ENCODE measurements around the gene CADM4. TPM values are rescaled to one million over a fixed set of nuclear protein-coding genes. Genes with fewer than 3 reads are reported as not detected.
"Not testable (repeated sequence)": the region's sequence is repeated elsewhere in the genome, so short reads cannot be mapped to it uniquely, and the experiment has no call there.

The CADM4 gene
- total RNA-seq, 4 donors from 2014 or later = 2.3 to 11.9 (median 3.4) TPM

DNA sequence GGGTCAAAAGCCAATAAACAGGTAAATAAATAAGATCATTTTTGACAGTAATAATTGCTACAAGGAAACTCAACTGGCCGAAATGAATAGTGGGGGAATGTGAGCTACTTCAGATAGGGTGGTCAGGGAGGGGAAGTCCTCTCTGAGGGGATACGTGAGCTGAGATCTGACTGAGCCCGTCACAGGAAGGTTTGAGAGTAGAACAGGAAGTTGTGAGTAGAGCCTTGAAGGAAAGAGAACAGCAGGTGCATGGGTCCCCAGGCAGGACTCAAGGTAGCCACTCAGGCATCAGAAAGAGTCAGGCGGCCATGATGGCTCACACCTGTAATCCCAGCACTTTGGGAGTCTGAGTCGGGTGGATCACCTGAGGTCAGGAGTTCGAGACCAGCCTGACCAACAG is 50.0 kb downstream of the CADM4 start:
- 88 to 89% methylated on average over 6 of the region's 6 CpGs for WGBS, 2 donors
- TF ChIP-seq POLR2A (IDR thresholded peaks at IDR 0.05) = no peak
- TF ChIP-seq, protein P1, sequence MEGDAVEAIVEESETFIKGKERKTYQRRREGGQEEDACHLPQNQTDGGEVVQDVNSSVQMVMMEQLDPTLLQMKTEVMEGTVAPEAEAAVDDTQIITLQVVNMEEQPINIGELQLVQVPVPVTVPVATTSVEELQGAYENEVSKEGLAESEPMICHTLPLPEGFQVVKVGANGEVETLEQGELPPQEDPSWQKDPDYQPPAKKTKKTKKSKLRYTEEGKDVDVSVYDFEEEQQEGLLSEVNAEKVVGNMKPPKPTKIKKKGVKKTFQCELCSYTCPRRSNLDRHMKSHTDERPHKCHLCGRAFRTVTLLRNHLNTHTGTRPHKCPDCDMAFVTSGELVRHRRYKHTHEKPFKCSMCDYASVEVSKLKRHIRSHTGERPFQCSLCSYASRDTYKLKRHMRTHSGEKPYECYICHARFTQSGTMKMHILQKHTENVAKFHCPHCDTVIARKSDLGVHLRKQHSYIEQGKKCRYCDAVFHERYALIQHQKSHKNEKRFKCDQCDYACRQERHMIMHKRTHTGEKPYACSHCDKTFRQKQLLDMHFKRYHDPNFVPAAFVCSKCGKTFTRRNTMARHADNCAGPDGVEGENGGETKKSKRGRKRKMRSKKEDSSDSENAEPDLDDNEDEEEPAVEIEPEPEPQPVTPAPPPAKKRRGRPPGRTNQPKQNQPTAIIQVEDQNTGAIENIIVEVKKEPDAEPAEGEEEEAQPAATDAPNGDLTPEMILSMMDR (IDR thresholded peaks at IDR 0.05) = no peak
- Histone ChIP-seq H3K36me3 (peaks cover 7 to 22% of the 10 kb centered on the region in 2 donors), H3K4me3 (replicated peaks in 1 of 3) (no peak overlapping the region), H3K27me3 (no peaks in the 10 kb centered on the region), H3K27ac (no peak overlapping the region), H3K4me1 (peaks cover 10 to 20% of the 10 kb centered on the region in 2 donors), H3K9me3 (no peaks in the 10 kb centered on the region)
- DNase-seq = no peak
- intact Hi-C loops (cut with DNase I) = loop anchor here (10.0 kb wide), 1 partner anchor 55 kb away; the partner anchor contains the start of gene ZNF575

DNA sequence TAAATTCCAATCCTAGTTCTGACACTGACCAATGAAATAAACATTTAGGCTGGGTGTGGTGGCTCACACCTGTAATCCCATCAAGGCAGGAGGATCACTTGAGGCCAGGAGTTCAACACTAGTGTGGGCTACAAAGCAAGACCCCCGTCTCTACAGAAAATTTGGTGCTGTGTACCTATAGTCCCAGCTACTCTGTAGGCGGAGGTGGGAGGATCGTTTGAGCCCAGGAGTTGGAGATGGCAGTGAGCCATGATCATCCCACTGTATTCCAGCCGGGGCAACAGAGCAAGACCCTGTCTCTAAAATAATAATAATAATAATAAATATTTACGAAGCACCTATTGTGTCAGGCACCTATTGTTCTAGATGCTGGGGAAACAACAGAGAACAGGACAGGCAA is 50.4 kb downstream of the CADM4 start:
- TF ChIP-seq POLR2A (IDR thresholded peaks at IDR 0.05) = no peak
- TF ChIP-seq, protein P1 (IDR thresholded peaks at IDR 0.05) = no peak
- Histone ChIP-seq H3K9me3 (no peaks in the 10 kb centered on the region), H3K27ac (no peak overlapping the region), H3K27me3 (no peaks in the 10 kb centered on the region), H3K4me1 (peaks cover 6 to 20% of the 10 kb centered on the region in 2 donors), H3K36me3 (peaks cover 7 to 21% of the 10 kb centered on the region in 2 donors), H3K4me3 (replicated peaks in 1 of 3) (no peak overlapping the region)
- intact Hi-C loops (cut with DNase I) = no loop called here
- no peak for DNase-seq
- 88 to 91% methylated on average over 5 of the region's 5 CpGs for WGBS, 2 donors

DNA sequence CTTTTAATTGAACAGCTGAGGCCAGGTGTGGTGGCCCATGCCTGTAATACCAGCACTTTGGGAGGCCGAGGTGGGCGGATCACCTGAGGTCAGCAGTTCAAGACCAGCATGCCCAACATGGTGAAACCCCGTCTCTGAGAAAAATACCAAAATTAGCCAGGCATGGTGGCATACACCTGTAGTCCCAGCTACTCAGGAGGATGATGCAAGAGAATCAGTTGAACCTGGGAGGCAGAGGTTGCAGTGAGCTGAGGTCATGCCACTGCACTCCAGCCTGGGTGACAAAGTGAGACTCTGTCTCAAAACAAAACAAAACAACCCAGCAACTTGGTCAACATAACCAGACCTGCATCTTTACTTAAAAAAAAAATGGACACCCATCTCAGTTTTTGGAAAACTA is 52.6 kb downstream of the CADM4 start:
- H3K27ac ChIP-seq; intact Hi-C loops (cut with DNase I); H3K36me3 ChIP-seq; DNase-seq; H3K27me3 ChIP-seq; H3K9me3 ChIP-seq; H3K4me3 ChIP-seq (replicated peaks in 1 of 3): not testable (repeated sequence)
- 93 to 100% methylated on average over 3 of the region's 3 CpGs for whole genome bisulfite sequencing, 2 donors
- peaks cover 0 to 16% of the 10 kb centered on the region in 2 donors for H3K4me1 ChIP-seq

DNA sequence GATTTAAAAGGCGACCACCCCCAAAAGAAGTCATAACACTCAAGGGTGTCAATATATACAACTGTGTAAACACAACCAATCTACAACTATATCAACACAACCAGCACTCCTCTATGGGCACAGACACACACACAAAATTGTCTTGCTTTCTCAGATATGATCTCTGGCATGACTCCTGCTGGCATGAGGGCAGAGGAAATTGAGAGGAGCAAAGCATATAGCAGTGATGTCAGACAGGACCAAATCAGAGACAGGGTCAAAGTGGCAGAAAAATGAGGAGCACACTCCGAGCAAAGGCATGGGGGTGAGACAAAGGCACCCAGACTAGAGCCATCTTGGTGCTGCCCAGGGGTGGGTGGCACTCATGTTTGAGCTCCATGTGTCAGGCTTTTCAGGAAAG is 53.3 kb downstream of the CADM4 start:
- intact Hi-C loops (cut with DNase I) = no loop called here
- DNase-seq = no peak

DNA sequence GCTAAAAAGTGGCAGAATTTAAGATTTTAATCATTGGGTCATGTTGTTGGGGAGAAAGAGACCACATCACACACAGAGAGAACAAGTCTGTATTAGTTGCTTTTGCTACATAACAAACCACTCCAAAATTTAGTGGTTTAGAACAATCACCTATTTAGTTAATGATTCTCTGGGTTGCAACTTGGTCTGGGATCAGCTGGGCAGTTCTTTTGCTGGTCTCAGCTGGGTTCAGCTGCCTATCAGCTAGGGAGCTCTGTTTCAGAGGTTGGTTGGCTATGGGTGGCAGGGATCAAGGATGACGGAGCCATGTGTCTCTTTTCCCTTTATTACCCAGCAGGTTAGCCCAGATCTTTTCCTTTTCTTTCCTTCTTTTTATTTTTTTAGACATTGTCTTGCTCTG is 55.2 kb downstream of the CADM4 start:
- peaks cover 4 to 29% of the 10 kb centered on the region in 2 donors for H3K4me1 ChIP-seq
- WGBS, 2 donors = 91 to 96% methylated on average over 1 of the region's 1 CpG
- peak overlapping the region in 2 of 3 donors; percentile 7 to 26 for H3K27ac ChIP-seq

More for the DNA sequence above, 53.3 kb downstream of the CADM4 start:
- Histone ChIP-seq H3K27ac (no peak overlapping the region), H3K27me3 (no peaks in the 10 kb centered on the region), H3K4me1 (peaks cover 0 to 22% of the 10 kb centered on the region in 2 donors), H3K4me3 (replicated peaks in 1 of 3) (no peak overlapping the region), H3K9me3 (no peaks in the 10 kb centered on the region), H3K36me3 (no peaks in the 10 kb centered on the region)
- TF ChIP-seq, protein P1 (IDR thresholded peaks at IDR 0.05) = no peak
- 55 to 58% methylated on average over 2 of the region's 2 CpGs for WGBS, 2 donors

More for the DNA sequence above, 55.2 kb downstream of the CADM4 start:
- Histone ChIP-seq H3K27me3 (no peaks in the 10 kb centered on the region), H3K36me3 (no peaks in the 10 kb centered on the region), H3K9me3 (no peaks in the 10 kb centered on the region), H3K4me3 (replicated peaks in 1 of 3) (no peak overlapping the region)
- peak in 1 of 2 donors; percentile 20 for DNase-seq
- TF ChIP-seq, protein P1 (IDR thresholded peaks at IDR 0.05) = no peak
- no peak for TF ChIP-seq POLR2A (IDR thresholded peaks at IDR 0.05)
- intact Hi-C loops (cut with DNase I) = no loop called here

Data from thyroid gland (tissue), 4 donors.